Heart right ventricle (tissue), 16 donors: ENCODE results near the gene AP2A1. TPM values are rescaled to one million over a fixed set of nuclear protein-coding genes. Genes with fewer than 3 reads are reported as not detected.
A peak's percentile ranks its signal among the peaks of the same experiment; 100 is the strongest.

Source experiments
- ATAC-seq, 8 donors: fragments of 200-7000 bp; cut with Tn5 transposase; one replicate each; pipeline ENCODE4 v1.9.1; 2020; ENCODE audit warnings: mild to moderate bottlenecking in 8 of 8, moderate library complexity in 8 of 8, moderate number of reproducible peaks in 1 of 8
- DNase-seq, 2 donors: peaks; one replicate each; pipeline ENCODE4 v3.0.0-alpha.2; 2020
- H3K27ac ChIP-seq, 10 donors: fragments of 200-600 bp; sonication (generic) in 2 of 10; one replicate each; pipeline versions ENCODE4 v1.5.0 to v1.8.0; 2020 to 2022; ENCODE audit warnings: mild to moderate bottlenecking in 3 of 10
- H3K27me3 ChIP-seq, 7 donors: fragments of 200-600 bp; one replicate each; pipeline ENCODE4 v1.8.0; 2021 to 2022; ENCODE audit warnings: mild to moderate bottlenecking in 2 of 7
- H3K36me3 ChIP-seq, 9 donors: fragments of 200-600 bp; sonication (generic) in 1 of 9; one replicate each; pipeline versions ENCODE4 v1.5.0 to v1.8.0; 2020 to 2022; ENCODE audit warnings: mild to moderate bottlenecking in 2 of 9
- H3K4me1 ChIP-seq, 9 donors: fragments of 200-600 bp; sonication (generic) in 1 of 9; one replicate each; pipeline versions ENCODE4 v1.5.0 to v1.8.0; 2020 to 2022; ENCODE audit warnings: mild to moderate bottlenecking in 4 of 9
- H3K4me3 ChIP-seq, 10 donors: fragments of 200-600 bp; sonication (generic) in 2 of 10; one replicate each; pipeline versions ENCODE4 v1.5.0 to v1.8.0; 2020 to 2022; ENCODE audit warnings: mild to moderate bottlenecking in 7 of 10, moderate library complexity in 2 of 10
- H3K9me3 ChIP-seq, 11 donors: fragments of 200-600 bp in 10 of 11; sonication (generic) in 2 of 11; one replicate each; pipeline versions ENCODE4 v1.5.0 to v1.8.0; 2013 to 2022; ENCODE audit warnings: mild to moderate bottlenecking in 2 of 11, control low read depth in 1 of 11, moderate library complexity in 1 of 11
- CTCF ChIP-seq, 9 donors: fragments of 200-600 bp; sonication (generic) in 2 of 9; IDR thresholded peaks; one replicate each; pipeline versions ENCODE4 v1.5.0 to v1.8.0; 2021 to 2022; ENCODE audit warnings: antibody characterized with exemption in 9 of 9, mild to moderate bottlenecking in 5 of 9, moderate library complexity in 1 of 9
- whole genome bisulfite sequencing, 2 donors: extraction: QIAGEN DNeasy Blood & Tissue Kit; methylation state at CpG; one replicate each; pipeline ENCODE4 v1.1.7; 2013; ENCODE audit warnings: inconsistent platforms in 1 of 2; 5-methylcytosine and 5-hydroxymethylcytosine counted together
- intact Hi-C, 10 donors: fragments of 100-400 bp; cut with DNase I; formaldehyde crosslinking; loops; one replicate each; pipeline versions ENCODE4 v1.11.1 to v1.14.2; 2022
- polyA plus RNA-seq, 2 donors: library from polyadenylated mRNA; stranded (reverse); fragments of 200-250 nt; gene quantifications; one replicate each; pipeline ENCODE4 v1.2.3, GENCODE V29; 2013
- total RNA-seq, 10 donors: library from RNA; stranded (reverse); fragmentation: NEBNext Ultra II Directional in 3 of 10; extraction: Animal tissue kit (Norgen Biotek cat#: 25700) in 3 of 10; gene quantifications; one replicate each; pipeline versions ENCODE4 v1.2.1 to v1.2.4, GENCODE V29; 2021 to 2023
- donor health status: Arrhythmogenic right ventricular cardiomyopathy.
- donor health status: ischemic (EF 13 %, LVEDD 7.1; RV severe dilation, severe dysfunction).
- donor health status: healthy with polysubstance abuse.
- donor health status: DM: no; HTN: yes; CAD: no.
- donor health status: DM: no; HTN: no; CAD: no.
- donor health status: ischemic (EF 25% LVEDD 6.9; RV normal size, moderate dysfunction).
- donor health status: ischemic (EF 25% LVEDD 5.7; RV mildly dilated, moderate dysfunction).
- donor health status: healthy.
- donor health status: DM: yes; HTN: yes; CAD: no.
- donor health status: Ischemic cardiomyopathy.
- donor health status: ischemic (EF 35%, LVEDD 5.7; RV mildly dilated, moderate dysfunction).
- donor health status: nonischemic (EF 11% LVEDD 7.7; RV severe dilation, severe dysfunction).
- donor health status: DM: yes; HTN: yes; CAD: no.
- donor health status: PGD.
- donor health status: ischemic (EF 29% LVEDD 5.4; RV normal size, mild dysfunction).
- donor health status: nonischemic (EF 23%, LVEDD 6.1; RV moderate dilation, normal function).

Gene AP2A1
- total and polyA plus RNA-seq, 12 donors, result 36.1 to 108 (median 62.6) TPM

- DNase-seq, result no peak
- Histone ChIP-seq H3K27ac (no peak overlapping the region), H3K36me3 (peaks cover 0 to 69% (median 24%) of the 10 kb centered on the region in 9 donors), H3K4me3 (no peak overlapping the region), H3K9me3 (no peaks in the 10 kb centered on the region), H3K4me1 (peaks cover 10 to 40% (median 22%) of the 10 kb centered on the region in 9 donors), H3K27me3 (no peaks in the 10 kb centered on the region)
- intact Hi-C loops, result loop anchor here in 5 of 10 donors (5.0 to 10.0 kb wide), 2 partner anchors 39 to 121 kb away; partner anchors contain the start of genes AP2A1 (in 4 of the 5) and ADM5 (in 1 of the 5)
- TF ChIP-seq CTCF (IDR thresholded peaks at IDR 0.05), result no peak
- no peak for ATAC-seq
- WGBS, 2 donors, result 85 to 89% methylated on average over 20 of the region's 20 CpGs
These were observed 39.2 kb downstream of the AP2A1 start for GRCh38 chr19:49805822-49806619.

- no peak for TF ChIP-seq CTCF (IDR thresholded peaks at IDR 0.05)
- DNase-seq, result no peak
- H3K4me3 ChIP-seq, result no peak overlapping the region
- H3K9me3 ChIP-seq, result no peaks in the 10 kb centered on the region
- WGBS, 2 donors, result 93 to 94% methylated on average over 8 of the region's 8 CpGs
- peak overlapping the region in 1 of 10 donors; percentile 56 for H3K27ac ChIP-seq
- ATAC-seq, result no peak
- intact Hi-C loops, result loop anchor here in 5 of 10 donors (5.0 to 10.0 kb wide), 2 partner anchors 39 to 122 kb away; partner anchors contain the start of genes AP2A1 (in 4 of the 5) and ADM5 (in 1 of the 5)
- peaks cover 10 to 43% (median 22%) of the 10 kb centered on the region in 9 donors for H3K4me1 ChIP-seq
- H3K36me3 ChIP-seq, result peaks cover 0 to 63% (median 24%) of the 10 kb centered on the region in 9 donors
- H3K27me3 ChIP-seq, result no peaks in the 10 kb centered on the region
These were observed 39.8 kb downstream of the AP2A1 start for GRCh38 chr19:49806620-49806959.

GRCh38 chr19:49807058-49807903 lies 40.5 kb downstream of the AP2A1 start:
- intact Hi-C loops, result loop anchor here in 5 of 10 donors (5.0 to 10.0 kb wide), 2 partner anchors 40 to 122 kb away; partner anchors contain the start of genes AP2A1 (in 4 of the 5) and ADM5 (in 1 of the 5)
- peaks cover 0 to 56% (median 24%) of the 10 kb centered on the region in 9 donors for H3K36me3 ChIP-seq
- WGBS, 2 donors, result 84 to 87% methylated on average over 18 of the region's 18 CpGs
- H3K4me3 ChIP-seq, result no peak overlapping the region
- DNase-seq (no peak), ATAC-seq (no peak)
- no peaks in the 10 kb centered on the region for H3K9me3 ChIP-seq
- H3K4me1 ChIP-seq, result peaks cover 10 to 38% (median 19%) of the 10 kb centered on the region in 9 donors
- no peak for TF ChIP-seq CTCF (IDR thresholded peaks at IDR 0.05)
- H3K27me3 ChIP-seq, result no peaks in the 10 kb centered on the region
- peak overlapping the region in 1 of 10 donors; percentile 56 for H3K27ac ChIP-seq
